ENCODE results near the gene SFT2D3. TPM values are rescaled to one million over a fixed set of nuclear protein-coding genes. Genes with fewer than 3 reads are reported as not detected.

Gene SFT2D3
- total and polyA plus RNA-seq, 2 of the 13 experiments (the other 11 are each of a cell fraction or from before 2014, with no cell fraction given) = 8.3 to 9.4 TPM

DNA sequence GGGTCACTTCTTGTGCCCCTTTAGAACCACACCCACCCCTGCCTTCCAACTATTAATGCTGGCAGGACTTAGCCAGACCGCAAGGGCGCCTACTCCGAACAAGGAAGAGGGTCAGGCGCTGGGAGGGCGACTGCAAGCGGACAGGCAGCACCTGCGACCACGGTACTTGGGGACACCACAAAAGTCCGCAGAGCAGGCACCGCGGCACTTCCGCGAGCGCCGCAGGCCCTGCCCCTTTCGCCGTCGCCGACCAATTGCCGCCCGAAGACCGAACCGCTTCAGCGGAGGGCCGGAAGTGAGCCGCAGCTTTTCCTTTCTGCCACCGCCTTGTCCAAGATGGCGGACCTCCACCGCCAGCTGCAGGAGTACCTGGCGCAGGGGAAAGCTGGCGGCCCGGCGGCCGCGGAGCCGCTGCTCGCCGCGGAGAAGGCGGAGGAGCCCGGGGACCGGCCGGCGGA is at the start of gene SFT2D3 (continued):
- TF ChIP-seq, protein P1, sequence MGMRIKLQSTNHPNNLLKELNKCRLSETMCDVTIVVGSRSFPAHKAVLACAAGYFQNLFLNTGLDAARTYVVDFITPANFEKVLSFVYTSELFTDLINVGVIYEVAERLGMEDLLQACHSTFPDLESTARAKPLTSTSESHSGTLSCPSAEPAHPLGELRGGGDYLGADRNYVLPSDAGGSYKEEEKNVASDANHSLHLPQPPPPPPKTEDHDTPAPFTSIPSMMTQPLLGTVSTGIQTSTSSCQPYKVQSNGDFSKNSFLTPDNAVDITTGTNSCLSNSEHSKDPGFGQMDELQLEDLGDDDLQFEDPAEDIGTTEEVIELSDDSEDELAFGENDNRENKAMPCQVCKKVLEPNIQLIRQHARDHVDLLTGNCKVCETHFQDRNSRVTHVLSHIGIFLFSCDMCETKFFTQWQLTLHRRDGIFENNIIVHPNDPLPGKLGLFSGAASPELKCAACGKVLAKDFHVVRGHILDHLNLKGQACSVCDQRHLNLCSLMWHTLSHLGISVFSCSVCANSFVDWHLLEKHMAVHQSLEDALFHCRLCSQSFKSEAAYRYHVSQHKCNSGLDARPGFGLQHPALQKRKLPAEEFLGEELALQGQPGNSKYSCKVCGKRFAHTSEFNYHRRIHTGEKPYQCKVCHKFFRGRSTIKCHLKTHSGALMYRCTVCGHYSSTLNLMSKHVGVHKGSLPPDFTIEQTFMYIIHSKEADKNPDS (CRISPR knock-in tag; IDR thresholded peaks at IDR 0.05) = peak; percentile 75
- TF ChIP-seq, protein P2, sequence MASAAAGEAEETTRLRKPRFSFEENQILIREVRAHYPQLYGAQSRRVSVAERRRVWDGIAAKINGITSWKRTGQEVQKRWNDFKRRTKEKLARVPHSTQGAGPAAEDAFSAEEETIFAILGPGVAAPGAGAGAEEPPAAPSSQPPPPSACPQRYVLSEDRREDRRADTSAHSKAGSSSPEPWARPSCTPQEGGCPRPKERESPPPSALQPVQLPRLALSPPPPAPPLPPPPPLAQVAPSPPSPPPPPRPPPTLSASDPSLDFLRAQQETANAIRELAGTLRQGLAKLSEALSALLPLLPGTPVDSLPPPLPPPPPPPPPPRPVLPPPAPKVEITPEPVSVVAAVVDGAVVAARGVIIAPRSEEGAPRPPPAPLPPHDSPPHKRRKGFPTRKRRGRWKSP (CRISPR knock-in tag; IDR thresholded peaks at IDR 0.05) = peak; percentile 80; the same call in 1 of the 2 replicates
- TF ChIP-seq NFIC (IDR thresholded peaks at IDR 0.05; ENCODE audit: low read length) = no peak
- no peak for TF ChIP-seq FOXP1 (IDR thresholded peaks at IDR 0.05)
- TF ChIP-seq FOXP1 (CRISPR knock-in tag; IDR thresholded peaks at IDR 0.05) = peak; percentile 13; the same call in 1 of the 2 replicates
- no peak for TF ChIP-seq RFX1 (IDR thresholded peaks at IDR 0.05)
- TF ChIP-seq, protein P3, sequence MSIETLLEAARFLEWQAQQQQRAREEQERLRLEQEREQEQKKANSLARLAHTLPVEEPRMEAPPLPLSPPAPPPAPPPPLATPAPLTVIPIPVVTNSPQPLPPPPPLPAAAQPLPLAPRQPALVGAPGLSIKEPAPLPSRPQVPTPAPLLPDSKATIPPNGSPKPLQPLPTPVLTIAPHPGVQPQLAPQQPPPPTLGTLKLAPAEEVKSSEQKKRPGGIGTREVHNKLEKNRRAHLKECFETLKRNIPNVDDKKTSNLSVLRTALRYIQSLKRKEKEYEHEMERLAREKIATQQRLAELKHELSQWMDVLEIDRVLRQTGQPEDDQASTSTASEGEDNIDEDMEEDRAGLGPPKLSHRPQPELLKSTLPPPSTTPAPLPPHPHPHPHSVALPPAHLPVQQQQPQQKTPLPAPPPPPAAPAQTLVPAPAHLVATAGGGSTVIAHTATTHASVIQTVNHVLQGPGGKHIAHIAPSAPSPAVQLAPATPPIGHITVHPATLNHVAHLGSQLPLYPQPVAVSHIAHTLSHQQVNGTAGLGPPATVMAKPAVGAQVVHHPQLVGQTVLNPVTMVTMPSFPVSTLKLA (IDR thresholded peaks at IDR 0.05) = no peak; the same call in 1 of the 2 replicates
- TF ChIP-seq CEBPG (CRISPR knock-in tag; IDR thresholded peaks at IDR 0.05) = peak; percentile 36; the same call in 1 of the 2 replicates
- peak; percentile 88 for TF ChIP-seq KMT2B (CRISPR knock-in tag; IDR thresholded peaks at IDR 0.05)
- TF ChIP-seq ETV5 (CRISPR knock-in tag; IDR thresholded peaks at IDR 0.05; ENCODE audit: borderline replicate concordance) = peak; percentile 90
- TF ChIP-seq, protein P4, sequence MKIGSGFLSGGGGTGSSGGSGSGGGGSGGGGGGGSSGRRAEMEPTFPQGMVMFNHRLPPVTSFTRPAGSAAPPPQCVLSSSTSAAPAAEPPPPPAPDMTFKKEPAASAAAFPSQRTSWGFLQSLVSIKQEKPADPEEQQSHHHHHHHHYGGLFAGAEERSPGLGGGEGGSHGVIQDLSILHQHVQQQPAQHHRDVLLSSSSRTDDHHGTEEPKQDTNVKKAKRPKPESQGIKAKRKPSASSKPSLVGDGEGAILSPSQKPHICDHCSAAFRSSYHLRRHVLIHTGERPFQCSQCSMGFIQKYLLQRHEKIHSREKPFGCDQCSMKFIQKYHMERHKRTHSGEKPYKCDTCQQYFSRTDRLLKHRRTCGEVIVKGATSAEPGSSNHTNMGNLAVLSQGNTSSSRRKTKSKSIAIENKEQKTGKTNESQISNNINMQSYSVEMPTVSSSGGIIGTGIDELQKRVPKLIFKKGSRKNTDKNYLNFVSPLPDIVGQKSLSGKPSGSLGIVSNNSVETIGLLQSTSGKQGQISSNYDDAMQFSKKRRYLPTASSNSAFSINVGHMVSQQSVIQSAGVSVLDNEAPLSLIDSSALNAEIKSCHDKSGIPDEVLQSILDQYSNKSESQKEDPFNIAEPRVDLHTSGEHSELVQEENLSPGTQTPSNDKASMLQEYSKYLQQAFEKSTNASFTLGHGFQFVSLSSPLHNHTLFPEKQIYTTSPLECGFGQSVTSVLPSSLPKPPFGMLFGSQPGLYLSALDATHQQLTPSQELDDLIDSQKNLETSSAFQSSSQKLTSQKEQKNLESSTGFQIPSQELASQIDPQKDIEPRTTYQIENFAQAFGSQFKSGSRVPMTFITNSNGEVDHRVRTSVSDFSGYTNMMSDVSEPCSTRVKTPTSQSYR (CRISPR knock-in tag; IDR thresholded peaks at IDR 0.05; ENCODE audit: borderline replicate concordance) = peak; percentile 37; the same call in 1 of the 2 replicates
- peak; percentile 69; the same call in 1 of the 2 replicates for TF ChIP-seq ZNF724P (CRISPR knock-in tag; IDR thresholded peaks at IDR 0.05; ENCODE audit: borderline replicate concordance)
- TF ChIP-seq ZBTB42 (CRISPR knock-in tag; IDR thresholded peaks at IDR 0.05) = 0 out of 2 replicates have a peak, but pooled peaks have one; percentile 28
- TF ChIP-seq FOSL2 (CRISPR knock-in tag; IDR thresholded peaks at IDR 0.05) = peak; percentile 51
- TF ChIP-seq, protein P5, sequence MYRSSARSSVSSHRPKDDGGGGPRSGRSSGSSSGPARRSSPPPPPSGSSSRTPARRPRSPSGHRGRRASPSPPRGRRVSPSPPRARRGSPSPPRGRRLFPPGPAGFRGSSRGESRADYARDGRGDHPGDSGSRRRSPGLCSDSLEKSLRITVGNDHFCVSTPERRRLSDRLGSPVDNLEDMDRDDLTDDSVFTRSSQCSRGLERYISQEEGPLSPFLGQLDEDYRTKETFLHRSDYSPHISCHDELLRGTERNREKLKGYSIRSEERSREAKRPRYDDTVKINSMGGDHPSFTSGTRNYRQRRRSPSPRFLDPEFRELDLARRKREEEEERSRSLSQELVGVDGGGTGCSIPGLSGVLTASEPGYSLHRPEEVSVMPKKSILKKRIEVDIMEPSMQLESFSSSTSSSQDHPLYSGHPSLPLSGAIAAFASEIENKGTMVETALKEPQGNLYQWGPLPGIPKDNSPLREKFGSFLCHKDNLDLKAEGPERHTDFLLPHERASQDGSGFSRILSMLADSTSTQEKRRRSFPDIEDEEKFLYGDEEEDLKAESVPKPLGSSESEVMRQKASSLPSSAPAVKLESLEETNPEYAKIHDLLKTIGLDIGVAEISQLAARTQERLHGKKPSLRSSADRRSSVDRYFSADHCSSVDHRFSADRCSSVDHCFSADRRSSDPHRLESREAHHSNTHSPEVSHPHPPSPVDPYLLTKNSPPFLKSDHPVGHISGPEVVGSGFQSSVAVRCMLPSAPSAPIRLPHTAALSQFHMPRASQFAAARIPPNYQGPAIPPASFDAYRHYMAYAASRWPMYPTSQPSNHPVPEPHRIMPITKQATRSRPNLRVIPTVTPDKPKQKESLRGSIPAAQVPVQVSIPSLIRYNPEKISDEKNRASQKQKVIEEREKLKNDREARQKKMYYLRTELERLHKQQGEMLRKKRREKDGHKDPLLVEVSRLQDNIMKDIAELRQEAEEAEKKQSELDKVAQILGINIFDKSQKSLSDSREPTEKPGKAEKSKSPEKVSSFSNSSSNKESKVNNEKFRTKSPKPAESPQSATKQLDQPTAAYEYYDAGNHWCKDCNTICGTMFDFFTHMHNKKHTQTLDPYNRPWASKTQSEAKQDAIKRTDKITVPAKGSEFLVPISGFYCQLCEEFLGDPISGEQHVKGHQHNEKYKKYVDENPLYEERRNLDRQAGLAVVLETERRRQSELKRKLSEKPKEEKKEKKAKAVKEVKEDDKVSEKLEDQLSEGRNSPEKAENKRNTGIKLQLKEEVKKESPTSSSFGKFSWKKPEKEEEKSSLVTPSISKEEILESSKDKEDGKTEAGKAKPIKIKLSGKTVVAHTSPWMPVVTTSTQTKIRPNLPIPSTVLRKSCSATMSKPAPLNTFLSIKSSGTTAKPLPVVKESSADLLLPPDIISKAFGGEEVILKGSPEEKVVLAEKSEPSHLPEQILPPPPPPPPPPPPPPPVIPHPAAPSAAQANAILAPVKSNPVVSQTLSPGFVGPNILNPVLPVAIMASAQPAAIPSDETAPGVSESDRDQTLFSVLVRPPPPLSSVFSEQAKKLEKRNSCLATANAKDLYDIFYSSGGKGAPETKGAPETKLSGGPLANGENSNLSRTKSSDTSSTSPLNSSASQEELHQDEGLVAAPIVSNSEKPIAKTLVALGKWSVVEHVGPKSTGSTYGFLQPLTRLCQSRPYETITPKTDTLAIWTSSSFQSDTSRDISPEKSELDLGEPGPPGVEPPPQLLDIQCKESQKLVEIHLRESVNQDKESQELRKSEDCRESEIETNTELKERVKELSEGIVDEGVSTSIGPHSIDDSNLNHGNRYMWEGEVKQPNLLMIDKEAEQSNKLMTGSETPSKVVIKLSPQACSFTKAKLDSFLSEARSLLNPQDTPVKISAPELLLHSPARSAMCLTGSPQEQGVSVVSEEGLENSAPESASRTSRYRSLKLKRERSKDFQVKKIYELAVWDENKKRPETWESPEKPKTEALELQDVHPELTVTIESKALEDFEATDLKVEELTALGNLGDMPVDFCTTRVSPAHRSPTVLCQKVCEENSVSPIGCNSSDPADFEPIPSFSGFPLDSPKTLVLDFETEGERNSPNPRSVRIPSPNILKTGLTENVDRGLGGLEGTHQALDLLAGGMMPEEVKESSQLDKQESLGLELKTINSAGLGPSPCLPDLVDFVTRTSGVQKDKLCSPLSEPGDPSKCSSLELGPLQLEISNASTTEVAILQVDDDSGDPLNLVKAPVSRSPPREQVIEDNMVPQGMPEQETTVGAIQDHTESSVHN (CRISPR knock-in tag; IDR thresholded peaks at IDR 0.05) = peak; percentile 56; the same call in 1 of the 2 replicates

Measured in HepG2 (cell line).